Esophagus squamous epithelium (tissue), 4 donors: ENCODE results near the gene PIK3C2G.

Experiments
- CTCF ChIP-seq, 6 experiments: fragments of 450-650 bp in 4 of 6; fragments of 200-600 bp in 2 of 6; sonication (generic) in 2 of 6; IDR thresholded peaks; one replicate each; pipeline ENCODE4 v1.5.1; 2016 to 2019; ENCODE audit warnings: antibody characterized with exemption in 6 of 6, mild to moderate bottlenecking in 4 of 6, moderate library complexity in 4 of 6
- POLR2A ChIP-seq, 4 donors: fragments of 450-650 bp; IDR thresholded peaks; one replicate each; pipeline ENCODE4 v1.6.1; 2017; ENCODE audit warnings: antibody characterized with exemption in 4 of 4, mild to moderate bottlenecking in 4 of 4, moderate library complexity in 3 of 4

- no peak for TF ChIP-seq POLR2A (IDR thresholded peaks at IDR 0.05)
- no peak for TF ChIP-seq CTCF (IDR thresholded peaks at IDR 0.05)
Observed at GRCh38 chr12:18591473-18591872, 330.2 kb downstream of the PIK3C2G start.
